K562 (cell line): Measurements from ENCODE around the gene PPP1R16B. TPM values are rescaled to one million over a fixed set of nuclear protein-coding genes. Genes with fewer than 3 reads are reported as not detected.

Source experiments
- ATAC-seq: fragments of 200-7000 bp; cut with Tn5 transposase; 3 replicates; pipeline ENCODE4 v1.9.1; 2020; ENCODE audit warnings: moderate library complexity
- BruUV-seq: library from RNA; stranded (reverse); fragments of 400-500 nt; replicated peaks from 2 replicates; lab custom pipeline; 2021; lab: Mats Ljungman, UMichigan
- CTCF ChIA-PET: fragments of 300-600 bp; formaldehyde crosslinking; extraction: SDS; loops from one replicate; lab custom pipeline; 2021; ENCODE audit warnings: low intra/inter-chr PET ratio; lab: Yijun Ruan, JAX
- POLR2A ChIA-PET: fragments of 300-600, 350-650 bp; sonication (Branson Sonifier 250); formaldehyde crosslinking; extraction: SDS; loops from one replicate; lab custom pipeline; 2021; ENCODE audit warnings: antibody characterized with exemption, inconsistent platforms; lab: Yijun Ruan, JAX
- DNase-seq, 4 experiments: peaks; one replicate each; pipeline versions ENCODE4 v3.0.0 to v3.0.0-alpha.2; 2011 to 2018; ENCODE audit warnings: low spot score in 3 of 4, mixed read lengths in 3 of 4; ENCODE audit errors: extremely low read depth in 1 of 4
- FAIRE-seq: peaks from 2 replicates; lab custom pipeline; 2011; peaks lifted over from hg19 to GRCh38; lab: Jason Lieb, UNC
- H2AFZ ChIP-seq: 2 replicates; pipeline ENCODE4 v1.6.0; 2011; ENCODE audit warnings: low read depth, low read length, control low read depth, inconsistent platforms
- H3K27ac ChIP-seq: fragments of 200-600 bp; 3 replicates; pipeline ENCODE4 v1.8.0; 2011; ENCODE audit warnings: low read depth, mild to moderate bottlenecking, control low read depth, inconsistent platforms, low read length, moderate library complexity, mixed read lengths; ENCODE audit errors: extremely low read depth
- H3K27me3 ChIP-seq, 2 experiments: fragments of 300-600 bp in 1 of 2; 2 replicates in 1 of 2; 3 replicates in 1 of 2; pipeline versions ENCODE4 v1.6.0 to v1.8.0; 2011; ENCODE audit warnings: inconsistent platforms in 2 of 2, low read length in 2 of 2, mild to moderate bottlenecking in 1 of 2, mixed read lengths in 1 of 2, moderate library complexity in 1 of 2; ENCODE audit not compliant: control insufficient read depth in 2 of 2, insufficient read depth in 2 of 2
- H3K36me3 ChIP-seq: fragments of 300-600 bp; 3 replicates; pipeline ENCODE4 v1.8.0; 2011; ENCODE audit warnings: mild to moderate bottlenecking, low read length, inconsistent platforms; ENCODE audit not compliant: control insufficient read depth, insufficient read depth
- H3K4me1 ChIP-seq, 2 experiments: fragments of 200-600 bp in 1 of 2; replicated peaks in 1 of 2; 2 replicates in 1 of 2; 3 replicates in 1 of 2; pipeline versions ENCODE4 v1.5.1 to v1.8.0; 2011; ENCODE audit warnings: inconsistent platforms in 2 of 2, low read length in 2 of 2, mild to moderate bottlenecking in 1 of 2, mixed read lengths in 1 of 2, moderate library complexity in 1 of 2; ENCODE audit not compliant: control insufficient read depth in 2 of 2, insufficient read depth in 2 of 2
- H3K4me2 ChIP-seq: 2 replicates; pipeline ENCODE4 v1.6.1; 2011; ENCODE audit warnings: low read length, control low read depth, inconsistent platforms, mixed read lengths; ENCODE audit not compliant: insufficient read depth
- H3K4me3 ChIP-seq: fragments of 200-600 bp; sonication (generic), shearing (Covaris generic); 2 replicates; pipeline ENCODE4 v1.5.1; 2016; ENCODE audit warnings: control low read depth, inconsistent platforms
- H3K79me2 ChIP-seq: fragments of 200-600 bp; 3 replicates; pipeline ENCODE4 v1.8.0; 2011; ENCODE audit warnings: low read length, inconsistent platforms; ENCODE audit not compliant: control insufficient read depth, insufficient read depth
- H3K9ac ChIP-seq, 2 experiments: 2 replicates each; pipeline versions ENCODE4 v1.6.0 to v1.6.1; 2011; ENCODE audit warnings: low read depth in 2 of 2, low read length in 2 of 2, control low read depth in 1 of 2, inconsistent platforms in 1 of 2, mild to moderate bottlenecking in 1 of 2, mixed read lengths in 1 of 2; ENCODE audit not compliant: insufficient read depth in 1 of 2
- H3K9me1 ChIP-seq: one replicate; pipeline ENCODE4 v1.6.0; 2011; ENCODE audit warnings: inconsistent platforms, mild to moderate bottlenecking, low read length, moderate library complexity; ENCODE audit not compliant: control insufficient read depth, insufficient read depth
- H3K9me3 ChIP-seq: replicated peaks from 2 replicates; pipeline ENCODE4 v1.5.1; 2011; ENCODE audit warnings: low read depth, low read length, inconsistent platforms; ENCODE audit not compliant: control insufficient read depth, insufficient read depth
- H4K20me1 ChIP-seq: replicated peaks from 2 replicates; pipeline ENCODE4 v1.6.1; 2011; ENCODE audit warnings: low read length, inconsistent platforms, mixed read lengths; ENCODE audit not compliant: control insufficient read depth, insufficient read depth
- BRF2 ChIP-seq: IDR thresholded peaks from 3 replicates; pipeline ENCODE4 v1.6.1; 2011; ENCODE audit warnings: borderline replicate concordance, mild to moderate bottlenecking; ENCODE audit not compliant: insufficient read length, insufficient read depth
- ETV5 ChIP-seq: sonication (generic); formaldehyde crosslinking; IDR thresholded peaks from 2 replicates; pipeline ENCODE4 v1.4.0; 2020; ENCODE audit warnings: low read depth, mild to moderate bottlenecking, missing genetic modification reagents
- KHSRP ChIP-seq: fragments of 450-650 bp; IDR thresholded peaks from 2 replicates; pipeline ENCODE4 v1.6.1; 2017
- MBD2 ChIP-seq: sonication (generic); IDR thresholded peaks from 2 replicates; pipeline ENCODE4 v1.6.1; 2016; ENCODE audit warnings: low read depth, borderline replicate concordance
- YY1 ChIP-seq, 3 experiments: IDR thresholded peaks; 2 replicates each; pipeline ENCODE4 v1.6.1; 2011; ENCODE audit warnings: low read length in 2 of 3, mild to moderate bottlenecking in 2 of 3, moderate library complexity in 2 of 3, borderline replicate concordance in 1 of 3, control low read depth in 1 of 3, low read depth in 1 of 3; ENCODE audit not compliant: insufficient read depth in 3 of 3, insufficient replicate concordance in 2 of 3, control insufficient read depth in 1 of 3, insufficient read length in 1 of 3; ENCODE audit errors: extremely low read depth in 1 of 3
- ZMIZ1 ChIP-seq, 2 experiments: fragments of 150-350 bp in 1 of 2; IDR thresholded peaks; 2 replicates each; pipeline ENCODE4 v1.6.1; 2012 to 2016; ENCODE audit warnings: low read depth in 2 of 2, low read length in 2 of 2, mild to moderate bottlenecking in 1 of 2, moderate library complexity in 1 of 2
- ZNF124 ChIP-seq: sonication (generic); formaldehyde crosslinking; IDR thresholded peaks from 2 replicates; pipeline ENCODE4 v1.8.1; 2022; ENCODE audit warnings: missing genetic modification reagents
- WGBS: fragments of 100-300 bp; shearing (Covaris generic); methylation state at CpG from one replicate; pipeline ENCODE4 v1.1.6; 2016; ENCODE audit warnings: low coverage, mixed read lengths; ENCODE audit not compliant: insufficient coverage; ENCODE audit errors: missing lambda C conversion rate; 5-methylcytosine and 5-hydroxymethylcytosine counted together
- in situ Hi-C: fragments of 300-500 bp; cut with MboI; formaldehyde crosslinking; loops from 4 replicates; pipeline ENCODE4 v1.15.0; 2018; ENCODE audit warnings: inconsistent platforms, mixed read lengths
- intact Hi-C: fragments of 100-400 bp; cut with micrococcal nuclease; formaldehyde crosslinking; loops from 2 replicates; pipeline ENCODE4 v1.14.2; 2022
- polyA plus RNA-seq, 8 experiments: library from polyadenylated mRNA; depleted of rRNA in 4 of 8; stranded (reverse) in 5 of 8; unstranded in 3 of 8; fragments of >200 nt; fragmentation: Nextera tagmentation in 2 of 8; fragmentation: Illumina TruSeq in 1 of 8; extraction: Ambion mirVana in 2 of 8; extraction: Trizol in 1 of 8; gene quantifications; 2 replicates each; pipeline versions ENCODE4 v1.2.1 to v1.2.3, GENCODE V29; 2011 to 2014; ENCODE audit warnings: inconsistent platforms in 1 of 8, missing spikeins in 1 of 8
- total RNA-seq, 7 experiments: library from RNA; depleted of rRNA in 6 of 7; stranded (reverse); fragments of >200 nt in 6 of 7; fragmentation: Illumina TruSeq in 2 of 7; extraction: Trizol in 2 of 7; gene quantifications; 2 replicates each; pipeline versions ENCODE4 v1.2.1 to v1.2.3, GENCODE V29; 2011 to 2021; ENCODE audit warnings: low replicate concordance in 1 of 7

Gene PPP1R16B
- total and polyA plus RNA-seq, 9 of the 15 experiments (the other 6 are each of a cell fraction or from before 2014, with no cell fraction given): 1.5 to 11.5 (median 6.8) TPM

GRCh38 chr20:38804221-38804620, 1.3 kb upstream of the PPP1R16B start:
- Histone ChIP-seq H3K27me3 (peaks cover 0 to 10% of the 10 kb centered on the region in 2 experiments; a peak in 2 of 5 replicates), H3K27ac (no peak overlapping the region), H3K9me1 (no peaks in the 10 kb centered on the region), H2AFZ (no peak overlapping the region), H3K9ac (no peak overlapping the region), H3K4me1 (peaks cover 10 to 27% of the 10 kb centered on the region in 2 experiments), H4K20me1 (no peaks in the 10 kb centered on the region; the same call in 1 of the 2 replicates), H3K4me2 (no peak overlapping the region), H3K36me3 (no peaks in the 10 kb centered on the region), H3K9me3 (no peaks in the 10 kb centered on the region), H3K79me2 (no peaks in the 10 kb centered on the region; the same call in 2 of the 3 replicates), H3K4me3 (no peak overlapping the region)
- FAIRE-seq (no peak), DNase-seq (no peak), ATAC-seq (no peak)
- ChIA-PET POLR2A (no interaction called here), CTCF (no interaction called here)
- 81% methylated on average over 3 of the region's 3 CpGs for WGBS
- TF ChIP-seq KHSRP: no peak
- TF ChIP-seq ZNF124 (CRISPR knock-in tag): no peak
- in situ Hi-C loops: no loop called here
- intact Hi-C loops: no loop called here
- no TSS peak for BruUV-seq

GRCh38 chr20:38804682-38805501, 605 bp upstream of the PPP1R16B start:
- DNase-seq: peak in 3 of 4 experiments; percentile 21 to 71 (median 28)
- POLR2A ChIA-PET: interaction anchor here (1.0 kb wide), 1 partner anchor 29 kb away, joined by 3 read pairs; no protein-coding TSS in a partner anchor
- peak overlapping the region; percentile 77 for H3K4me2 ChIP-seq
- peak; percentile 56 for ATAC-seq
- peak; percentile 58 for FAIRE-seq
- peak overlapping the region; percentile 62 to 90 for H3K9ac ChIP-seq
- H2AFZ ChIP-seq: peak overlapping the region; percentile 99
- no peaks in the 10 kb centered on the region; the same call in 1 of the 2 replicates for H4K20me1 ChIP-seq
- H3K9me3 ChIP-seq: no peaks in the 10 kb centered on the region
- H3K36me3 ChIP-seq: no peaks in the 10 kb centered on the region
- no TSS peak for BruUV-seq
- intact Hi-C loops (loop anchor here (1.0 to 5.0 kb wide), 3 partner anchors 21 to 87 kb away; no protein-coding TSS in a partner anchor), in situ Hi-C loops (no loop called here)
- H3K27me3 ChIP-seq: peaks cover 0 to 10% of the 10 kb centered on the region in 2 experiments; a peak in 2 of 5 replicates
- H3K4me3 ChIP-seq: peak overlapping the region; percentile 55
- no peaks in the 10 kb centered on the region for H3K9me1 ChIP-seq
- H3K4me1 ChIP-seq: peaks cover 10 to 27% of the 10 kb centered on the region in 2 experiments
- CTCF ChIA-PET: interaction anchor here (0.6 kb wide), 1 partner anchor 85 kb away, joined by 3 read pairs; no protein-coding TSS in a partner anchor
- H3K27ac ChIP-seq: peak overlapping the region; percentile 78
- H3K79me2 ChIP-seq: no peaks in the 10 kb centered on the region; the same call in 2 of the 3 replicates
- 16% methylated on average over 15 of the region's 18 CpGs for WGBS
- TF ChIP-seq YY1 (IDR thresholded peaks at IDR 0.05; ENCODE audit: borderline replicate concordance in 1 of 3, control insufficient read depth in 1 of 3, extremely low read depth in 1 of 3, insufficient read depth in 3 of 3, insufficient read length in 1 of 3, insufficient replicate concordance in 2 of 3, low read depth in 1 of 3, low read length in 2 of 3): no peak
- TF ChIP-seq ETV5 (CRISPR knock-in tag): peak; percentile 69
- TF ChIP-seq ZMIZ1 (IDR thresholded peaks at IDR 0.05; ENCODE audit: low read depth in 2 of 2, low read length in 2 of 2): no peak
- TF ChIP-seq MBD2: peak; percentile 59; the same call in 1 of the 2 replicates
- TF ChIP-seq BRF2: no peak
